ENCODE results near the gene KCNK2.

Gene KCNK2

DNA sequence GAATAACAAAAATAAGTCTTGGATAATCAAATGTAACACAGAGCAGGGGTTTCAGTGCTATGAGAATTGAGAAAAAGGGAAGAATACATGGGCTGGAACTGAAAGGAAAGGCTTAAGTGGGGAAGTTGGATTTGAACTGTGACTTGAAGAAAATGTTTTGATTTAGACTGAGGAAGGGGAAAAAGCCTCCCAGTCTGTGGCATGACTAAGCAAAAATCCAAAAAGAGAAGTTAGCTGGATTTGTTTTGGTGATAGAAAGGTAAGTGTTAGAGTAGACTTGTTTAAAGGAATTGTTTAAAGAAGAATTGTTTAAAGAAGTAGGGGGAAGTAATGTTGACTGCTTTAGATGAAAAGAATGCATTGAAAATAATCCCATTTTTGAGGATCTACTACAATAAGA is 46.0 kb downstream of the KCNK2 start:
- no peaks in the 10 kb centered on the region for H3K36me3 ChIP-seq (ENCODE audit: insufficient read depth)
- H3K27me3 ChIP-seq (ENCODE audit: insufficient read depth, low read depth), result no peaks in the 10 kb centered on the region
- no peak overlapping the region for H3K27ac ChIP-seq
- H4K20me1 ChIP-seq (ENCODE audit: insufficient read depth), result no peaks in the 10 kb centered on the region
- no peaks in the 10 kb centered on the region for H3K4me1 ChIP-seq (ENCODE audit: low read depth, poor library complexity, severe bottlenecking)
- H3K4me3 ChIP-seq (IDR thresholded peaks at IDR 0.05; ENCODE audit: insufficient read depth, low read depth, low read length), result no peak overlapping the region
- H2AFZ ChIP-seq (ENCODE audit: low read depth), result no peak overlapping the region; the same call in 1 of the 2 replicates
- no peak overlapping the region for H3K4me2 ChIP-seq
- H3K9ac ChIP-seq, result no peak overlapping the region
- H3K79me2 ChIP-seq (ENCODE audit: insufficient read depth, low read depth), result no peaks in the 10 kb centered on the region
- TF ChIP-seq, protein P1, sequence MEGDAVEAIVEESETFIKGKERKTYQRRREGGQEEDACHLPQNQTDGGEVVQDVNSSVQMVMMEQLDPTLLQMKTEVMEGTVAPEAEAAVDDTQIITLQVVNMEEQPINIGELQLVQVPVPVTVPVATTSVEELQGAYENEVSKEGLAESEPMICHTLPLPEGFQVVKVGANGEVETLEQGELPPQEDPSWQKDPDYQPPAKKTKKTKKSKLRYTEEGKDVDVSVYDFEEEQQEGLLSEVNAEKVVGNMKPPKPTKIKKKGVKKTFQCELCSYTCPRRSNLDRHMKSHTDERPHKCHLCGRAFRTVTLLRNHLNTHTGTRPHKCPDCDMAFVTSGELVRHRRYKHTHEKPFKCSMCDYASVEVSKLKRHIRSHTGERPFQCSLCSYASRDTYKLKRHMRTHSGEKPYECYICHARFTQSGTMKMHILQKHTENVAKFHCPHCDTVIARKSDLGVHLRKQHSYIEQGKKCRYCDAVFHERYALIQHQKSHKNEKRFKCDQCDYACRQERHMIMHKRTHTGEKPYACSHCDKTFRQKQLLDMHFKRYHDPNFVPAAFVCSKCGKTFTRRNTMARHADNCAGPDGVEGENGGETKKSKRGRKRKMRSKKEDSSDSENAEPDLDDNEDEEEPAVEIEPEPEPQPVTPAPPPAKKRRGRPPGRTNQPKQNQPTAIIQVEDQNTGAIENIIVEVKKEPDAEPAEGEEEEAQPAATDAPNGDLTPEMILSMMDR (conservative IDR thresholded peaks at IDR 0.05; ENCODE audit: low read depth, low read length), result no peak

DNA sequence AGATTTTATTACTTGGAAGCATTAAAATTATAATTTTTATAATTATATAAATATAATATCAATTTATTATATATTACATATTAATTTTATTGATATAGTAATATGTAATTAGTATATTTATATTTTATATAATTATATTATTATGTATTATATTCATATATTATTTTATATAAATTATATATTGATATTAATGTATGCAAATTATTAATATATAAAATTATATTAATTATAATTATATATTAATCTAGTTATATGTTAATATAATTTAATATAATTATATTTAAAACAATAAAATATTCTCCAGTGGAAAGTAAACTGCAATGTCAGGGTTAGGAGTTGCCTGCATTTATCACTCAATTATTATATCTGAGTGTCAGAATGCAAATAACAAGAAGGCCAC is 48.8 kb downstream of the KCNK2 start:
- H3K9ac ChIP-seq, result no peak overlapping the region
- H3K36me3 ChIP-seq (ENCODE audit: insufficient read depth), result no peaks in the 10 kb centered on the region
- no peak overlapping the region for H3K4me3 ChIP-seq (IDR thresholded peaks at IDR 0.05; ENCODE audit: insufficient read depth, low read depth, low read length)
- H4K20me1 ChIP-seq (ENCODE audit: insufficient read depth), result no peaks in the 10 kb centered on the region
- no peak overlapping the region for H3K27ac ChIP-seq
- no peaks in the 10 kb centered on the region for H3K4me1 ChIP-seq (ENCODE audit: low read depth, poor library complexity, severe bottlenecking)
- no peaks in the 10 kb centered on the region for H3K27me3 ChIP-seq (ENCODE audit: insufficient read depth, low read depth)
- no peaks in the 10 kb centered on the region for H3K79me2 ChIP-seq (ENCODE audit: insufficient read depth, low read depth)
- no peak overlapping the region for H2AFZ ChIP-seq (ENCODE audit: low read depth)
- TF ChIP-seq, protein P1 (conservative IDR thresholded peaks at IDR 0.05; ENCODE audit: low read depth, low read length), result no peak
- H3K4me2 ChIP-seq, result no peak overlapping the region

DNA sequence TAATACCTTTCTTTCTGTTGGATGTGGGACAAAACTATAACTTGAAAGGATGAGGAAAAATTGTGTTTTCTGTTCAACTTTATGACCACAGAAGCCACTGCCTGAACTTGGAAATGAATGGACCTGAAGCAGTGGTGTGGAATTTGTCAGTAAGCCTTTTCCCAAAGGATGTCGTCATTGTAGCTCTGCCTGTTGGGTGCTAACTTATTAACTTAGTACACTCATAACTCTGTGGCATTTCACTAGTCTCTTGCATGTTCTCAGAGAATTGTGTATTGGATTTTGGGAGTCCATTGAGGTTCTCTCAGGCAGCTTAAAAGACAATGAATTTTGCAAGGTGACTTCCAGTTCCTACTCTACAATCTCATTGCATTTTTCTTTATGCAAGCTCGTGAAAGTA is 49.6 kb downstream of the KCNK2 start:
- Histone ChIP-seq H3K4me1 (ENCODE audit: low read depth, poor library complexity, severe bottlenecking) (no peaks in the 10 kb centered on the region), H3K36me3 (ENCODE audit: insufficient read depth) (no peaks in the 10 kb centered on the region), H3K27ac (no peak overlapping the region), H3K4me3 (IDR thresholded peaks at IDR 0.05; ENCODE audit: insufficient read depth, low read depth, low read length) (no peak overlapping the region), H4K20me1 (ENCODE audit: insufficient read depth) (no peaks in the 10 kb centered on the region), H3K27me3 (ENCODE audit: insufficient read depth, low read depth) (no peaks in the 10 kb centered on the region), H3K79me2 (ENCODE audit: insufficient read depth, low read depth) (no peaks in the 10 kb centered on the region), H3K4me2 (no peak overlapping the region), H3K9ac (no peak overlapping the region), H2AFZ (ENCODE audit: low read depth) (no peak overlapping the region)
- TF ChIP-seq, protein P1 (conservative IDR thresholded peaks at IDR 0.05; ENCODE audit: low read depth, low read length), result no peak

DNA sequence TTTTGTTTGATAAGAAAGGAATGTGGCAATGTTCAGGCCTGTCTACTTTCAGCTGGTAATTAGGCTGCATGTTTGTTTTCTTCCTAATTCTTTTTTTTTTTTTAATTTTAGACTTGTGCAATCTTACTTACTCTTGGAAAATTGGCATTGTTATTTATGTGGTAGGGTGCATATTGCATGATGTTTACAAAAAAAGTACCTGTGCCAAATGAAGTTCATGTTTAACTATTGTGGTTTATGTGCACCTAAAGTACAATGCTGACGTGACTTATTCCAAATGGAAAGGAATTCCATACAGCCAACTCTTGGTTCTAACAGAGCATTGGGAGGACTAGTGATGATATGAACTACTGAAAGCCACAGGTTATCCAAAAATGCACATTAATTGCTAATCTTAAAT is 51.0 kb downstream of the KCNK2 start:
- Histone ChIP-seq H2AFZ (ENCODE audit: low read depth) (no peak overlapping the region), H4K20me1 (ENCODE audit: insufficient read depth) (no peaks in the 10 kb centered on the region), H3K4me3 (IDR thresholded peaks at IDR 0.05; ENCODE audit: insufficient read depth, low read depth, low read length) (no peak overlapping the region), H3K27me3 (ENCODE audit: insufficient read depth, low read depth) (no peaks in the 10 kb centered on the region), H3K36me3 (ENCODE audit: insufficient read depth) (no peaks in the 10 kb centered on the region), H3K4me2 (no peak overlapping the region), H3K27ac (no peak overlapping the region), H3K4me1 (ENCODE audit: low read depth, poor library complexity, severe bottlenecking) (no peaks in the 10 kb centered on the region), H3K79me2 (ENCODE audit: insufficient read depth, low read depth) (no peaks in the 10 kb centered on the region), H3K9ac (no peak overlapping the region)
- TF ChIP-seq, protein P1 (conservative IDR thresholded peaks at IDR 0.05; ENCODE audit: low read depth, low read length), result no peak
